Gastrocnemius medialis (tissue), 4 donors: ENCODE results near the gene GPR176. TPM values are rescaled to one million over a fixed set of nuclear protein-coding genes. Genes with fewer than 3 reads are reported as not detected.

Experiments
- ATAC-seq, 2 donors: fragments of 150-250 bp; one replicate each; pipeline ENCODE4 v1.9.1; 2016
- DNase-seq, 2 donors: peaks; one replicate each; pipeline ENCODE4 v3.0.0-alpha.2; 2019
- H3K27ac ChIP-seq, 4 donors: fragments of 200-600 bp; sonication (generic); 1 replicate in 1 of 4; 2 replicates in 3 of 4; pipeline ENCODE4 v1.5.1; 2016 to 2018; ENCODE audit warnings: mild to moderate bottlenecking in 2 of 4, moderate library complexity in 1 of 4
- H3K27me3 ChIP-seq, 3 donors: fragments of 200-600 bp; sonication (generic) in 2 of 3; 1 replicate in 1 of 3; 2 replicates in 2 of 3; pipeline versions ENCODE4 v1.5.1 to v1.6.0; 2016 to 2019; ENCODE audit warnings: mild to moderate bottlenecking in 1 of 3, moderate library complexity in 1 of 3
- H3K36me3 ChIP-seq, 2 donors: fragments of 200-600 bp; sonication (generic) in 1 of 2; one replicate each; pipeline ENCODE4 v1.5.1; 2017 to 2018
- H3K4me1 ChIP-seq, 2 donors: fragments of 200-600 bp; sonication (generic) in 1 of 2; one replicate each; pipeline ENCODE4 v1.5.1; 2016 to 2017; ENCODE audit warnings: mild to moderate bottlenecking in 2 of 2
- H3K4me3 ChIP-seq, 4 donors: fragments of 200-600 bp; sonication (generic) in 3 of 4; 1 replicate in 1 of 4; 2 replicates in 3 of 4; pipeline ENCODE4 v1.5.1; 2016 to 2019; ENCODE audit warnings: mild to moderate bottlenecking in 2 of 4
- H3K9me3 ChIP-seq, 3 donors: fragments of 200-600 bp; sonication (generic) in 2 of 3; 1 replicate in 1 of 3; 2 replicates in 2 of 3; pipeline ENCODE4 v1.5.1; 2016 to 2019
- CTCF ChIP-seq, 5 experiments: fragments of 450-650 bp in 3 of 5; fragments of 200-600 bp in 2 of 5; sonication (generic) in 2 of 5; IDR thresholded peaks in 4 of 5; conservative IDR thresholded peaks in 1 of 5; 1 replicate in 4 of 5; 2 replicates in 1 of 5; pipeline ENCODE4 v1.5.1; 2016 to 2019; ENCODE audit warnings: antibody characterized with exemption in 5 of 5, mild to moderate bottlenecking in 3 of 5, moderate library complexity in 3 of 5
- POLR2A ChIP-seq, 2 donors: fragments of 450-650 bp; IDR thresholded peaks; one replicate each; pipeline ENCODE4 v1.6.1; 2017; ENCODE audit warnings: antibody characterized with exemption in 2 of 2, mild to moderate bottlenecking in 2 of 2, moderate library complexity in 2 of 2
- in situ Hi-C, 4 donors: fragments of 200-750 bp; cut with MboI; loops; one replicate each; pipeline versions ENCODE4 v1.15.0 to v1.8.0; 2017; ENCODE audit warnings: low sequenced_read_pairs in 4 of 4
- intact Hi-C: fragments of 100-400 bp; cut with DNase I; formaldehyde crosslinking; loops from one replicate; pipeline ENCODE4 v1.15.1; 2023; ENCODE audit warnings: low total_unique reads
- total RNA-seq, 4 donors: library from RNA; depleted of rRNA; stranded (reverse); fragments of >200 nt; gene quantifications; one replicate each; pipeline versions ENCODE4 v1.1.0 to v1.2.3, GENCODE V29; 2016

Gene GPR176
- total RNA-seq, 4 donors from 2014 or later = 1.1 to 3.0 (median 1.7) TPM

- H3K27ac ChIP-seq = no peak overlapping the region
- DNase-seq (no peak), ATAC-seq (no peak)
- no peaks in the 10 kb centered on the region for H3K36me3 ChIP-seq
- TF ChIP-seq CTCF (IDR thresholded peaks at IDR 0.05 in 4 of 5, conservative IDR thresholded peaks at IDR 0.05 in 1 of 5) (no peak), POLR2A (IDR thresholded peaks at IDR 0.05) (no peak)
- H3K27me3 ChIP-seq = no peaks in the 10 kb centered on the region
- in situ Hi-C loops = loop anchor here in 3 of 4 donors (5.0 to 25.0 kb wide), 4 partner anchors 91 to 351 kb away; partner anchors contain the start of gene GPR176 (in 1 of the 3)
- peaks cover 0 to 14% of the 10 kb centered on the region in 2 donors for H3K4me1 ChIP-seq
- H3K4me3 ChIP-seq = no peak overlapping the region
- no peaks in the 10 kb centered on the region for H3K9me3 ChIP-seq
- intact Hi-C loops = loop anchor here (2.0 to 10.0 kb wide), 4 partner anchors 91 to 489 kb away; no protein-coding TSS in a partner anchor
These were observed 134.2 kb downstream of the GPR176 start for GRCh38 chr15:39785841-39786240.

GRCh38 chr15:39785139-39785538, 134.9 kb downstream of the GPR176 start:
- in situ Hi-C loops = loop anchor here in 3 of 4 donors (5.0 to 25.0 kb wide), 4 partner anchors 92 to 352 kb away; partner anchors contain the start of gene GPR176 (in 1 of the 3)
- no peak for ATAC-seq
- TF ChIP-seq CTCF (IDR thresholded peaks at IDR 0.05 in 4 of 5, conservative IDR thresholded peaks at IDR 0.05 in 1 of 5) (no peak), POLR2A (IDR thresholded peaks at IDR 0.05) (no peak)
- no peaks in the 10 kb centered on the region for H3K36me3 ChIP-seq
- no peak overlapping the region for H3K27ac ChIP-seq
- peaks cover 0 to 14% of the 10 kb centered on the region in 2 donors for H3K4me1 ChIP-seq
- no peaks in the 10 kb centered on the region for H3K27me3 ChIP-seq
- intact Hi-C loops = loop anchor here (5.0 to 10.0 kb wide), 3 partner anchors 92 to 490 kb away; no protein-coding TSS in a partner anchor
- DNase-seq = no peak
- no peaks in the 10 kb centered on the region for H3K9me3 ChIP-seq
- H3K4me3 ChIP-seq = no peak overlapping the region

DNA sequence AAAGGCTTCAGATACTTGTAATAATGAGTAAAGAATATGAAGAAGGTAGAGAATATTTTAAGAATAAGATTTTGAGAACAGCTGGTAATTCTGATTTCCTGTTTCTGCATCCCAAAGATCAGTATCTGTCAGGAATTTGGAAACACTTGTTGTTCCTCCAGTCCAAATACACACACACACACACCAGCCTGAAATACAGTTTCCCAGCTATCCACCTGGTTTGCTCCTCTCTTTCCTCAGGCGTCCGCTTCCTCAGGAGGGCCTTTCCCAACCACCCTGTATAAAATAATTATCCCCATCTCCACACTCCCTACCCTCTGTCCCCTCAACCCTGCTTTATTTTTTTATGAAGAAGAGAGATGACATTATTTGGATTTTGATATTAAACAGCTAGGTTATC, 135.4 kb downstream of the GPR176 start:
- Histone ChIP-seq H3K27ac (no peak overlapping the region), H3K4me1 (peaks cover 0 to 14% of the 10 kb centered on the region in 2 donors), H3K36me3 (no peaks in the 10 kb centered on the region), H3K9me3 (no peaks in the 10 kb centered on the region), H3K4me3 (no peak overlapping the region), H3K27me3 (no peaks in the 10 kb centered on the region)
- in situ Hi-C loops (loop anchor here in 3 of 4 donors (5.0 to 25.0 kb wide), 4 partner anchors 93 to 353 kb away; partner anchors contain the start of gene GPR176 (in 1 of the 3)), intact Hi-C loops (loop anchor here (5.0 to 10.0 kb wide), 4 partner anchors 93 to 1532 kb away; partner anchors contain the start of gene SPRED1)
- DNase-seq (no peak), ATAC-seq (no peak)
- TF ChIP-seq POLR2A (IDR thresholded peaks at IDR 0.05) (no peak), CTCF (IDR thresholded peaks at IDR 0.05 in 4 of 5, conservative IDR thresholded peaks at IDR 0.05 in 1 of 5) (no peak)

DNA sequence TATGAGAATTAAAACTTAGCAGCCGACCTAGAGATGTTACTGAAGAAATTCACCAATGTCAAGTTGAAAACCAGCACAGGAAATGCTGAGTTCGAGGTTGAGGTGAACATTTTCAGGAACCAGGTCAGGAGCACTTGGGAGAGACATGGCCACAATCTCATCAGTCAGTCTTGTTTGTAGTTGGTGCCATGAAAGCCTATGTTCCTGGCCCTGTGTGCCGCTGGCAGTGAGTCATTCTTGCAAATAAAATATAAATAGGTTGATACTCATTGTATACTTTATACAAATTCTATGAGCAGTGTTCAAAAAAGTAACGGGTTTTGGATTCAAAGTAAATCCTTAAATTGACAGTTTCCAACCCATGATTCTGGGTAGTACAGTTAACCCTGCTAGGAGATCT, 135.9 kb downstream of the GPR176 start:
- in situ Hi-C loops (loop anchor here in 2 of 4 donors (10.0 to 25.0 kb wide), 3 partner anchors 128 to 353 kb away; partner anchors contain the start of gene GPR176 (in 1 of the 2)), intact Hi-C loops (loop anchor here (5.0 to 10.0 kb wide), 3 partner anchors 261 to 1532 kb away; partner anchors contain the start of gene SPRED1)
- Histone ChIP-seq H3K27me3 (no peaks in the 10 kb centered on the region), H3K36me3 (no peaks in the 10 kb centered on the region), H3K4me3 (no peak overlapping the region), H3K4me1 (peaks cover 0 to 14% of the 10 kb centered on the region in 2 donors), H3K27ac (peak overlapping the region in 3 of 4 donors; percentile 12 to 49 (median 27)), H3K9me3 (no peaks in the 10 kb centered on the region)
- TF ChIP-seq CTCF (IDR thresholded peaks at IDR 0.05 in 4 of 5, conservative IDR thresholded peaks at IDR 0.05 in 1 of 5) (no peak), POLR2A (IDR thresholded peaks at IDR 0.05) (no peak)
- DNase-seq = no peak
- no peak for ATAC-seq
